ENCODE measurements around the gene TSKS. TPM values are rescaled to one million over a fixed set of nuclear protein-coding genes. Genes with fewer than 3 reads are reported as not detected.

Gene TSKS
- total RNA-seq, 1 donor from 2014 or later: not detected

DNA sequence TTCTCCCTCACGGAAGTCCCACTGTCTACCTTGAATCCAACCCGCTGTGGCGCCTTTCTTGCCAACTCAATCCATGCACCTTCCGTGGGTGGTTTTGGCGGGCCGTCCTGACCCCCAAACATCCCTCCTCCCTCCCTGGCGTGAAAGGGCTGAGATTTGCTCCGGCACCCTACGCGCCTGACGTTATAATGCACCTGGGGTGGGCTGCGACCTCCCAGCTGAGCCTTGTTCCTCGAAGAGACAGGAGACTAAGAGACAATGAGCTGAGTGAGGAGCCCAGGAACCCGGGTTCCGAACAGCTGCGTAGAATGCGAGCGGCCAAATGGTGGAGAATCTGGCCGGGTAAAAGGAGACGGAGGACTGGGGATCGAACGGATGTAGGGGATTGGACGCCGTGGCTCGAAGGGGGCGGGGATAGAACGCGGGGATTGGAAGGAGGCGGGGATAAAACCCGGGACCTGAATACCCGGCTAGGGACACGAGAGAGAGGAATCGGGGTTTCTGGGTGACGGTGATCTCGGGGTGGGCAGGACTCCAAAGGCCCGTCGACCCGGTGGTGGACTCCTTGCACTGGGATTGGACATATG, 72.4 kb downstream of the TSKS start, which contains the start of gene CPT1C:
Gene CPT1C (plus strand): TSS at position 461 of the 587 bp plus-strand sequence. CDS start 1,137 bp downstream, outside the sequence.
- no peak within 1 kb of the TSS for H3K27ac ChIP-seq (ENCODE audit: low read depth, low read length)
- peaks cover 15% of the 10 kb centered on the region for H3K4me1 ChIP-seq (ENCODE audit: insufficient read depth, low read length)
- peak within 1 kb of the TSS; percentile 57 for H3K4me3 ChIP-seq (ENCODE audit: insufficient read depth, low read depth, low read length)
- H3K79me2 ChIP-seq (ENCODE audit: insufficient read depth, low read length): no peaks in the 10 kb centered on the region
- H3K36me3 Mint-ChIP-seq (ENCODE audit: low read depth, unreplicated experiment): peaks cover 7% of the 10 kb centered on the region
- no peak for TF ChIP-seq EZH2 (IDR thresholded peaks at IDR 0.05; ENCODE audit: insufficient read depth, low read length)
- TF ChIP-seq, protein P1, sequence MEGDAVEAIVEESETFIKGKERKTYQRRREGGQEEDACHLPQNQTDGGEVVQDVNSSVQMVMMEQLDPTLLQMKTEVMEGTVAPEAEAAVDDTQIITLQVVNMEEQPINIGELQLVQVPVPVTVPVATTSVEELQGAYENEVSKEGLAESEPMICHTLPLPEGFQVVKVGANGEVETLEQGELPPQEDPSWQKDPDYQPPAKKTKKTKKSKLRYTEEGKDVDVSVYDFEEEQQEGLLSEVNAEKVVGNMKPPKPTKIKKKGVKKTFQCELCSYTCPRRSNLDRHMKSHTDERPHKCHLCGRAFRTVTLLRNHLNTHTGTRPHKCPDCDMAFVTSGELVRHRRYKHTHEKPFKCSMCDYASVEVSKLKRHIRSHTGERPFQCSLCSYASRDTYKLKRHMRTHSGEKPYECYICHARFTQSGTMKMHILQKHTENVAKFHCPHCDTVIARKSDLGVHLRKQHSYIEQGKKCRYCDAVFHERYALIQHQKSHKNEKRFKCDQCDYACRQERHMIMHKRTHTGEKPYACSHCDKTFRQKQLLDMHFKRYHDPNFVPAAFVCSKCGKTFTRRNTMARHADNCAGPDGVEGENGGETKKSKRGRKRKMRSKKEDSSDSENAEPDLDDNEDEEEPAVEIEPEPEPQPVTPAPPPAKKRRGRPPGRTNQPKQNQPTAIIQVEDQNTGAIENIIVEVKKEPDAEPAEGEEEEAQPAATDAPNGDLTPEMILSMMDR (IDR thresholded peaks at IDR 0.05; ENCODE audit: insufficient read depth, low read depth, low read length): no peak
- peak within 1 kb of the TSS; percentile 91 for H3K4me2 ChIP-seq (ENCODE audit: low read length)
- peak within 1 kb of the TSS; percentile 78 for H3K27ac Mint-ChIP-seq (ENCODE audit: unreplicated experiment)
- no peaks in the 10 kb centered on the region for H3K9me3 Mint-ChIP-seq (ENCODE audit: unreplicated experiment)
- peak within 1 kb of the TSS; percentile 50 for H3K9ac ChIP-seq (ENCODE audit: low read length)
- H3K27me3 Mint-ChIP-seq (ENCODE audit: low read depth, unreplicated experiment): no peaks in the 10 kb centered on the region
- peaks cover 12% of the 10 kb centered on the region for H3K4me1 Mint-ChIP-seq (ENCODE audit: low read depth, unreplicated experiment)
- peak within 1 kb of the TSS; percentile 90 for H3K4me3 Mint-ChIP-seq (ENCODE audit: unreplicated experiment)
- H3K27me3 ChIP-seq (ENCODE audit: insufficient read depth, low read length): no peaks in the 10 kb centered on the region
- H3K36me3 ChIP-seq (ENCODE audit: insufficient read depth, low read length): peaks cover 3% of the 10 kb centered on the region
- peaks cover 19% of the 10 kb centered on the region for H4K20me1 ChIP-seq (ENCODE audit: insufficient read depth, low read length)
- H3K9me3 ChIP-seq (ENCODE audit: insufficient read depth, low read depth, low read length): no peaks in the 10 kb centered on the region
- peak within 1 kb of the TSS; percentile 54 for H2AFZ ChIP-seq (ENCODE audit: low read depth, low read length)
- peak; percentile 60 for DNase-seq (ENCODE audit: low read depth)
- FAIRE-seq: no peak

GRCh38 chr19:49690079-49690655, 72.9 kb downstream of the TSKS start:
- TF ChIP-seq, protein P1 (IDR thresholded peaks at IDR 0.05; ENCODE audit: insufficient read depth, low read depth, low read length): no peak
- TF ChIP-seq EZH2 (IDR thresholded peaks at IDR 0.05; ENCODE audit: insufficient read depth, low read length): peak; percentile 8
- H3K9ac ChIP-seq (ENCODE audit: low read length): peak overlapping the region; percentile 50
- Mint-ChIP-seq H3K27ac (ENCODE audit: unreplicated experiment) (peak overlapping the region; percentile 78), H3K9me3 (ENCODE audit: unreplicated experiment) (no peaks in the 10 kb centered on the region), H3K27me3 (ENCODE audit: low read depth, unreplicated experiment) (no peaks in the 10 kb centered on the region), H3K4me3 (ENCODE audit: unreplicated experiment) (peak overlapping the region; percentile 90), H3K4me1 (ENCODE audit: low read depth, unreplicated experiment) (peaks cover 12% of the 10 kb centered on the region), H3K36me3 (ENCODE audit: low read depth, unreplicated experiment) (peaks cover 11% of the 10 kb centered on the region)
- no peaks in the 10 kb centered on the region for H3K27me3 ChIP-seq (ENCODE audit: insufficient read depth, low read length)
- FAIRE-seq (no peak), DNase-seq (ENCODE audit: low read depth) (no peak)
- H2AFZ ChIP-seq (ENCODE audit: low read depth, low read length): peak overlapping the region; percentile 54
- peaks cover 15% of the 10 kb centered on the region for H3K4me1 ChIP-seq (ENCODE audit: insufficient read depth, low read length)
- peaks cover 4% of the 10 kb centered on the region for H3K36me3 ChIP-seq (ENCODE audit: insufficient read depth, low read length)
- no peaks in the 10 kb centered on the region for H3K9me3 ChIP-seq (ENCODE audit: insufficient read depth, low read depth, low read length)
- H3K27ac ChIP-seq (ENCODE audit: low read depth, low read length): no peak overlapping the region
- H3K79me2 ChIP-seq (ENCODE audit: insufficient read depth, low read length): peaks cover 2% of the 10 kb centered on the region
- peak overlapping the region; percentile 57 for H3K4me3 ChIP-seq (ENCODE audit: insufficient read depth, low read depth, low read length)
- peak overlapping the region; percentile 91 for H3K4me2 ChIP-seq (ENCODE audit: low read length)
- peaks cover 25% of the 10 kb centered on the region for H4K20me1 ChIP-seq (ENCODE audit: insufficient read depth, low read length)

Small RNA genes lying within 50 kb of the gene (microRNA-seq; reads per million reads assigned to microRNA genes)
- gene MIR6799: 2.2 reads per million

Other genes with a start within 250 kb of the TSKS start
- 20.2 and 27.5 TPM in 2 replicates for gene RCN3, start 235.3 kb downstream of the TSKS start, total RNA-seq
- gene NOSIP, start 182.8 kb downstream of the TSKS start, total RNA-seq: 74.6 and 83.8 TPM in 2 replicates
- 0.89 and 1.3 TPM in 2 replicates for gene PRRG2, start 182.0 kb downstream of the TSKS start, total RNA-seq
- 29.7 and 29.9 TPM in 2 replicates for gene PRR12, start 172.1 kb downstream of the TSKS start, total RNA-seq
- 94.7 and 104 TPM in 2 replicates for gene RRAS, start 123.2 kb downstream of the TSKS start, total RNA-seq
- 105 and 107 TPM in 2 replicates for gene SCAF1, start 121.1 kb downstream of the TSKS start, total RNA-seq
- 63.0 and 68.1 TPM in 2 replicates for gene IRF3, start 97.4 kb downstream of the TSKS start, total RNA-seq
- 26.6 and 31.5 TPM in 2 replicates for gene BCL2L12, start 97.4 kb downstream of the TSKS start, total RNA-seq
- gene PRMT1, start 86.0 kb downstream of the TSKS start, total RNA-seq: 215 and 235 TPM in 2 replicates
- gene ADM5, start 73.7 kb downstream of the TSKS start, total RNA-seq: 0.65 and 1.6 TPM in 2 replicates
- gene CPT1C, start 72.2 kb downstream of the TSKS start, total RNA-seq: 33.3 and 33.6 TPM in 2 replicates
- 163 and 168 TPM in 2 replicates for gene AP2A1, start 3.7 kb upstream of the TSKS start, total RNA-seq
- 8.9 and 9.8 TPM in 2 replicates for gene FUZ, start 50.0 kb upstream of the TSKS start, total RNA-seq
- gene MED25, start 55.0 kb upstream of the TSKS start, total RNA-seq: 61.3 and 72.2 TPM in 2 replicates
- 162 and 172 TPM in 2 replicates for gene PTOV1, start 87.9 kb upstream of the TSKS start, total RNA-seq
- gene PNKP, start 104.3 kb upstream of the TSKS start, total RNA-seq: 49.1 and 54.8 TPM in 2 replicates
- gene AKT1S1, start 114.0 kb upstream of the TSKS start, total RNA-seq: 104 and 116 TPM in 2 replicates
- gene TBC1D17, start 114.4 kb upstream of the TSKS start, total RNA-seq: 29.1 and 32.2 TPM in 2 replicates
- gene IL4I1, start 133.6 kb upstream of the TSKS start, total RNA-seq: 0.27 and 0.50 TPM in 2 replicates
- gene ATF5, start 165.9 kb upstream of the TSKS start, total RNA-seq: 30.8 and 35.5 TPM in 2 replicates
- gene NUP62, start 166.2 kb upstream of the TSKS start, total RNA-seq: 42.7 and 49.5 TPM in 2 replicates
- gene SIGLEC11, start 197.9 kb upstream of the TSKS start, total RNA-seq: not detected in 2 replicates

Measured in astrocyte (in vitro differentiated cells and primary cell).